Breast epithelium (tissue), 3 donors: ENCODE measurements around the gene OCLN.

Experiments
- CTCF ChIP-seq, 3 donors: fragments of 450-650 bp; IDR thresholded peaks; one replicate each; pipeline ENCODE4 v1.5.1; 2016 to 2017; ENCODE audit warnings: antibody characterized with exemption in 3 of 3, mild to moderate bottlenecking in 3 of 3, moderate library complexity in 3 of 3
- POLR2A ChIP-seq: fragments of 450-650 bp; IDR thresholded peaks from one replicate; pipeline ENCODE4 v1.6.1; 2016; ENCODE audit warnings: antibody characterized with exemption, mild to moderate bottlenecking, moderate library complexity
- POLR2AphosphoS5 ChIP-seq, 3 donors: sonication (generic); formaldehyde crosslinking; IDR thresholded peaks; one replicate each; pipeline ENCODE4 v1.6.1; 2017; ENCODE audit warnings: antibody characterized with exemption in 3 of 3

GRCh38 chr5:69522035-69522434, 29.4 kb downstream of the OCLN start:
- no peak for TF ChIP-seq POLR2A
- TF ChIP-seq POLR2AphosphoS5 (IDR thresholded peaks at IDR 0.05), result no peak
- TF ChIP-seq CTCF (IDR thresholded peaks at IDR 0.05), result no peak
